HCT116 (cell line): ENCODE measurements around the gene BMP2K. TPM values are rescaled to one million over a fixed set of nuclear protein-coding genes. Genes with fewer than 3 reads are reported as not detected.

ENCODE experiments used
- ATAC-seq: fragments of 200-7000 bp; cut with Tn5 transposase; 2 replicates; pipeline ENCODE4 v1.9.1; 2020; ENCODE audit warnings: mild to moderate bottlenecking, moderate library complexity
- BruUV-seq: library from RNA; stranded (reverse); fragments of 400-500 nt; replicated peaks from 2 replicates; lab custom pipeline; 2021; lab: Mats Ljungman, UMichigan
- CTCF ChIA-PET: fragments of 300-600 bp; sonication (Branson Sonifier 250); formaldehyde crosslinking; loops from one replicate; lab custom pipeline; 2021; ENCODE audit warnings: antibody characterized with exemption; lab: Charles Lee
- POLR2A ChIA-PET: fragments of 300-600, 350-600 bp; sonication (Branson Sonifier 250); formaldehyde crosslinking; loops from one replicate; lab custom pipeline; 2021; ENCODE audit warnings: antibody characterized with exemption; lab: Charles Lee
- RAD21 ChIA-PET, 2 experiments: fragments of 300-600 bp; sonication (Branson Sonifier 250); formaldehyde crosslinking; loops; one replicate each; lab custom pipeline; 2023; ENCODE audit warnings: low total read pairs in 2 of 2; ENCODE audit not compliant: uncharacterized antibody in 2 of 2, unreplicated experiment in 2 of 2, low non-redundant PET in 1 of 2; lab: Charles Lee
- DNase-seq: peaks from one replicate; pipeline ENCODE4 v3.0.0-alpha.2; 2010; ENCODE audit warnings: low read depth, low spot score
- H2AFZ ChIP-seq: fragments of 200-600 bp; shearing (Covaris generic), sonication (generic); 2 replicates; pipeline ENCODE4 v1.6.1; 2017; ENCODE audit warnings: low read depth, mixed run types, mixed read lengths, antibody characterized with exemption, low read length; ENCODE audit not compliant: poor library complexity, severe bottlenecking
- H3K27ac ChIP-seq: 2 replicates; pipeline ENCODE4 v1.5.1; 2012; ENCODE audit warnings: low read depth, low read length
- H3K27me3 ChIP-seq: fragments of 200-600 bp; sonication (generic); 2 replicates; pipeline ENCODE4 v1.6.1; 2016; ENCODE audit warnings: mixed run types, low read length, mixed read lengths; ENCODE audit not compliant: insufficient read depth
- H3K36me3 ChIP-seq, 2 experiments: fragments of 200-500 bp in 1 of 2; fragments of 200-600 bp in 1 of 2; sonication (Bioruptor generic) in 1 of 2; sonication (generic) in 1 of 2; 2 replicates each; pipeline versions ENCODE4 v1.5.1 to v1.6.1; 2014 to 2016; ENCODE audit warnings: low read length in 2 of 2, inconsistent platforms in 1 of 2, mixed read lengths in 1 of 2, mixed run types in 1 of 2; ENCODE audit not compliant: insufficient read depth in 2 of 2, control insufficient read depth in 1 of 2
- H3K4me1 ChIP-seq, 2 experiments: fragments of 200-600 bp in 1 of 2; sonication (generic) in 1 of 2; 2 replicates each; pipeline versions ENCODE4 v1.5.1 to v1.6.1; 2012 to 2017; ENCODE audit warnings: low read length in 2 of 2, inconsistent platforms in 1 of 2, mild to moderate bottlenecking in 1 of 2, mixed read lengths in 1 of 2, mixed run types in 1 of 2, moderate library complexity in 1 of 2; ENCODE audit not compliant: insufficient read depth in 2 of 2, control insufficient read depth in 1 of 2
- H3K4me2 ChIP-seq: fragments of 200-600 bp; sonication (generic); 2 replicates; pipeline ENCODE4 v1.6.1; 2017; ENCODE audit warnings: mixed run types, low read length, mixed read lengths
- H3K4me3 ChIP-seq, 2 experiments: fragments of 200-600 bp in 1 of 2; sonication (generic) in 1 of 2; replicated peaks in 1 of 2; 2 replicates each; pipeline ENCODE4 v1.5.1; 2011 to 2016; ENCODE audit warnings: low read length in 2 of 2, control low read depth in 1 of 2, low read depth in 1 of 2, mild to moderate bottlenecking in 1 of 2, mixed read lengths in 1 of 2, mixed run types in 1 of 2
- H3K79me2 ChIP-seq: fragments of 200-600 bp; sonication (generic); 2 replicates; pipeline ENCODE4 v1.6.1; 2017; ENCODE audit warnings: mild to moderate bottlenecking, mixed run types, low read length, moderate library complexity, mixed read lengths; ENCODE audit not compliant: insufficient read depth
- H3K9ac ChIP-seq: fragments of 200-600 bp; sonication (generic); 2 replicates; pipeline ENCODE4 v1.6.1; 2016; ENCODE audit warnings: low read length, mixed read lengths
- H3K9me2 ChIP-seq: fragments of 200-600 bp; sonication (generic), shearing (Covaris generic); 2 replicates; pipeline ENCODE4 v1.6.1; 2017; ENCODE audit warnings: mixed run types, mild to moderate bottlenecking, moderate library complexity; ENCODE audit not compliant: insufficient read depth
- H3K9me3 ChIP-seq, 2 experiments: fragments of 200-500 bp in 1 of 2; fragments of 200-600 bp in 1 of 2; sonication (Bioruptor generic) in 1 of 2; sonication (generic) in 1 of 2; 2 replicates each; pipeline ENCODE4 v1.6.1; 2014 to 2017; ENCODE audit warnings: low read length in 2 of 2, mixed read lengths in 2 of 2, inconsistent platforms in 1 of 2, low read depth in 1 of 2, mild to moderate bottlenecking in 1 of 2, mixed run types in 1 of 2, moderate library complexity in 1 of 2; ENCODE audit not compliant: control insufficient read depth in 1 of 2, insufficient read depth in 1 of 2
- H4K20me1 ChIP-seq: fragments of 200-600 bp; sonication (generic), shearing (Covaris generic); 2 replicates; pipeline ENCODE4 v1.6.1; 2017; ENCODE audit warnings: mixed run types, mild to moderate bottlenecking, moderate library complexity; ENCODE audit not compliant: insufficient read depth
- ELF1 ChIP-seq: IDR thresholded peaks from 2 replicates; pipeline ENCODE4 v1.6.1; 2012; ENCODE audit warnings: low read depth, borderline replicate concordance
- EZH2 ChIP-seq: fragments of 200-600 bp; sonication (generic); IDR thresholded peaks from 2 replicates; pipeline ENCODE4 v1.6.1; 2017; ENCODE audit warnings: antibody characterized with exemption, mixed run types
- EZH2phosphoT487 ChIP-seq: fragments of 200-600 bp; IDR thresholded peaks from 2 replicates; pipeline ENCODE4 v1.6.1; 2018; ENCODE audit warnings: antibody characterized with exemption, borderline replicate concordance
- FOSL1 ChIP-seq: IDR thresholded peaks from 2 replicates; pipeline ENCODE4 v1.6.1; 2012; ENCODE audit warnings: low read depth
- POLR2AphosphoS5 ChIP-seq: IDR thresholded peaks from 2 replicates; pipeline ENCODE4 v1.6.1; 2011; ENCODE audit warnings: mild to moderate bottlenecking, low read depth, low read length, moderate library complexity
- SIN3A ChIP-seq: IDR thresholded peaks from 2 replicates; pipeline ENCODE4 v1.6.1; 2012; ENCODE audit warnings: low read depth
- SP1 ChIP-seq: IDR thresholded peaks from 2 replicates; pipeline ENCODE4 v1.6.1; 2012; ENCODE audit warnings: low read depth
- SRF ChIP-seq: IDR thresholded peaks from 2 replicates; pipeline ENCODE4 v1.6.1; 2012; ENCODE audit warnings: low read depth
- YY1 ChIP-seq: IDR thresholded peaks from 2 replicates; pipeline ENCODE4 v1.6.1; 2011; ENCODE audit warnings: low read length, low read depth, moderate library complexity, mild to moderate bottlenecking; ENCODE audit not compliant: insufficient replicate concordance; ENCODE audit errors: extremely low read depth
- ZNF274 ChIP-seq: fragments of 200-500 bp; sonication (Bioruptor generic); IDR thresholded peaks from 2 replicates; pipeline ENCODE4 v1.6.1; 2014; ENCODE audit warnings: mild to moderate bottlenecking, low read depth, low read length, inconsistent platforms
- intact Hi-C: fragments of 100-400 bp; cut with micrococcal nuclease; formaldehyde crosslinking; loops from 2 replicates; pipeline ENCODE4 v1.10.0; 2022
- total RNA-seq: library from RNA; stranded (reverse); gene quantifications from one replicate; pipeline ENCODE4 v1.2.1, GENCODE V29; 2021; ENCODE audit not compliant: unreplicated experiment
- TF ChIP-seq, protein P1 (sequence below): IDR thresholded peaks from 2 replicates; pipeline ENCODE4 v1.6.1; 2012
- TF ChIP-seq, protein P2 (sequence below): IDR thresholded peaks from 2 replicates; pipeline ENCODE4 v1.6.1; 2011; ENCODE audit warnings: mild to moderate bottlenecking, low read length, moderate library complexity; ENCODE audit not compliant: insufficient replicate concordance; ENCODE audit errors: extremely low read depth

BMP2K gene
- total RNA-seq, 1 experiment from 2014 or later: 27.7 TPM

DNA sequence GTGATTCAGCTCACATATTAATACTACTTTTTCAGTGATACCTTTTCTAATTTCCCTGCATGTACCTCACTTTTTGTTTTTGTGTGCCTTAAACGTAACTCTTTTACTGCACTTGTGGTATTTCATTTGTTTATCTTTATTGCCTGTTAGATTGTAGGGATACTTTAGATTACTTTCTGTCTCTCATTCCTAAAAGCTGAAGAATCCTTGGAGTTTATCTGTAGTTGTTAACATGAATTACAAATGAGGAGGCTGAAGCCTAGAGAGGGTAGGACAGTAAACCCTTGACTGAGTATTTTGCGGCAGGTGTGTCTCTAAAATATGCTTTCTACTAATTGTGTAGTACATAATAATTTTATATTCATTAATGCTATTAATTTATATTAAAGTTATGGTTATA is 34.9 kb downstream of the BMP2K start:
- no peaks in the 10 kb centered on the region for H3K9me3 ChIP-seq
- intact Hi-C loops: no loop called here
- H3K79me2 ChIP-seq: peaks cover 44% of the 10 kb centered on the region
- CTCF ChIA-PET: no interaction called here
- DNase-seq: no peak
- no peaks in the 10 kb centered on the region for H3K9me2 ChIP-seq
- POLR2A ChIA-PET: no interaction called here
- H3K9ac ChIP-seq: no peak overlapping the region
- ATAC-seq: no peak
- no peak overlapping the region for H2AFZ ChIP-seq
- no TSS peak for BruUV-seq
- no peaks in the 10 kb centered on the region for H3K27me3 ChIP-seq
- no peaks in the 10 kb centered on the region for H3K36me3 ChIP-seq
- H3K4me2 ChIP-seq: no peak overlapping the region
- RAD21 ChIA-PET: no interaction called here
- H3K27ac ChIP-seq: no peak overlapping the region
- no peak overlapping the region for H3K4me3 ChIP-seq
- TF ChIP-seq ELF1 (no peak), SIN3A (no peak), ZNF274 (no peak), EZH2 (no peak), FOSL1 (no peak), EZH2phosphoT487 (no peak), YY1 (no peak), SP1 (no peak), SRF (no peak), POLR2AphosphoS5 (no peak)
- TF ChIP-seq, protein P1, sequence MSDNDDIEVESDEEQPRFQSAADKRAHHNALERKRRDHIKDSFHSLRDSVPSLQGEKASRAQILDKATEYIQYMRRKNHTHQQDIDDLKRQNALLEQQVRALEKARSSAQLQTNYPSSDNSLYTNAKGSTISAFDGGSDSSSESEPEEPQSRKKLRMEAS: no peak
- TF ChIP-seq, protein P2, sequence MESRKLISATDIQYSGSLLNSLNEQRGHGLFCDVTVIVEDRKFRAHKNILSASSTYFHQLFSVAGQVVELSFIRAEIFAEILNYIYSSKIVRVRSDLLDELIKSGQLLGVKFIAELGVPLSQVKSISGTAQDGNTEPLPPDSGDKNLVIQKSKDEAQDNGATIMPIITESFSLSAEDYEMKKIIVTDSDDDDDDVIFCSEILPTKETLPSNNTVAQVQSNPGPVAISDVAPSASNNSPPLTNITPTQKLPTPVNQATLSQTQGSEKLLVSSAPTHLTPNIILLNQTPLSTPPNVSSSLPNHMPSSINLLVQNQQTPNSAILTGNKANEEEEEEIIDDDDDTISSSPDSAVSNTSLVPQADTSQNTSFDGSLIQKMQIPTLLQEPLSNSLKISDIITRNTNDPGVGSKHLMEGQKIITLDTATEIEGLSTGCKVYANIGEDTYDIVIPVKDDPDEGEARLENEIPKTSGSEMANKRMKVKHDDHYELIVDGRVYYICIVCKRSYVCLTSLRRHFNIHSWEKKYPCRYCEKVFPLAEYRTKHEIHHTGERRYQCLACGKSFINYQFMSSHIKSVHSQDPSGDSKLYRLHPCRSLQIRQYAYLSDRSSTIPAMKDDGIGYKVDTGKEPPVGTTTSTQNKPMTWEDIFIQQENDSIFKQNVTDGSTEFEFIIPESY: no peak
- H3K4me1 ChIP-seq: no peaks in the 10 kb centered on the region
- H4K20me1 ChIP-seq: no peaks in the 10 kb centered on the region
